Vagina (tissue), 2 donors: ENCODE data around the gene FCHSD2.

Experiments
- POLR2A ChIP-seq, 2 donors: fragments of 450-650 bp; IDR thresholded peaks; one replicate each; pipeline ENCODE4 v1.6.1; 2017; ENCODE audit warnings: antibody characterized with exemption in 2 of 2, mild to moderate bottlenecking in 2 of 2, moderate library complexity in 2 of 2
- POLR2AphosphoS5 ChIP-seq, 2 donors: sonication (generic); formaldehyde crosslinking; IDR thresholded peaks; one replicate each; pipeline ENCODE4 v1.9.0; 2017; ENCODE audit warnings: antibody characterized with exemption in 2 of 2, mild to moderate bottlenecking in 2 of 2, low read depth in 1 of 2; ENCODE audit not compliant: insufficient read depth in 1 of 2
- TF ChIP-seq, protein P1 (sequence below), 3 experiments: fragments of 450-650 bp in 2 of 3; fragments of 200-600 bp in 1 of 3; sonication (generic) in 1 of 3; IDR thresholded peaks; one replicate each; pipeline ENCODE4 v1.5.1; 2017 to 2019; ENCODE audit warnings: antibody characterized with exemption in 3 of 3, mild to moderate bottlenecking in 2 of 3, moderate library complexity in 2 of 3

DNA sequence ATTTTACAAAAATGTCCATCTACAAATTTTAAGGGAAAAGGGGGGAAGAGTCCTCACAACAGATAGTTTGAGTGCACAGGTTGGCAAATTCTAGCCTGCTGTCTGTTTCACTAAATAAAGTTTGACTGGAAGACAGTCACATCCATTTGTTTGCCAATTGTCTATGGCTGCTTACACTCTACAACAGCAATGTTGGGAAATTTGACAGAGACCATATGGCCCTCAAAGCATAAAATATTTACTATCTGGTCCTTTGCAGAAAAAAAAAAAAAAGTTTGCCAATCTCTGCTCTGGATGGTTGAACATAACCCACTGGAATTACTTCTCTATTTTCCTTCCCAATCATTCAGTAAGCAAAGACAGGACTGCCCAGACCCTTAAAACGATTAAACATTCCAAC, 88.2 kb downstream of the FCHSD2 start:
- TF ChIP-seq, protein P1, sequence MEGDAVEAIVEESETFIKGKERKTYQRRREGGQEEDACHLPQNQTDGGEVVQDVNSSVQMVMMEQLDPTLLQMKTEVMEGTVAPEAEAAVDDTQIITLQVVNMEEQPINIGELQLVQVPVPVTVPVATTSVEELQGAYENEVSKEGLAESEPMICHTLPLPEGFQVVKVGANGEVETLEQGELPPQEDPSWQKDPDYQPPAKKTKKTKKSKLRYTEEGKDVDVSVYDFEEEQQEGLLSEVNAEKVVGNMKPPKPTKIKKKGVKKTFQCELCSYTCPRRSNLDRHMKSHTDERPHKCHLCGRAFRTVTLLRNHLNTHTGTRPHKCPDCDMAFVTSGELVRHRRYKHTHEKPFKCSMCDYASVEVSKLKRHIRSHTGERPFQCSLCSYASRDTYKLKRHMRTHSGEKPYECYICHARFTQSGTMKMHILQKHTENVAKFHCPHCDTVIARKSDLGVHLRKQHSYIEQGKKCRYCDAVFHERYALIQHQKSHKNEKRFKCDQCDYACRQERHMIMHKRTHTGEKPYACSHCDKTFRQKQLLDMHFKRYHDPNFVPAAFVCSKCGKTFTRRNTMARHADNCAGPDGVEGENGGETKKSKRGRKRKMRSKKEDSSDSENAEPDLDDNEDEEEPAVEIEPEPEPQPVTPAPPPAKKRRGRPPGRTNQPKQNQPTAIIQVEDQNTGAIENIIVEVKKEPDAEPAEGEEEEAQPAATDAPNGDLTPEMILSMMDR (IDR thresholded peaks at IDR 0.05) = no peak
- TF ChIP-seq POLR2A (IDR thresholded peaks at IDR 0.05) = no peak
- TF ChIP-seq POLR2AphosphoS5 (IDR thresholded peaks at IDR 0.05; ENCODE audit: insufficient read depth in 1 of 2, low read depth in 1 of 2) = no peak
